Measurements from ENCODE around the gene ITGA7.

Gene ITGA7

GRCh38 chr12:55744340-55745030 is 36.8 kb upstream of the ITGA7 start:
- Histone ChIP-seq H3K79me2 (ENCODE audit: insufficient read depth, low read length) (peaks cover 49% of the 10 kb centered on the region), H3K27me3 (ENCODE audit: insufficient read depth, low read length, poor library complexity, severe bottlenecking) (no peaks in the 10 kb centered on the region), H3K9ac (ENCODE audit: low read depth, low read length, poor library complexity, severe bottlenecking) (peak overlapping the region; percentile 86), H3K9me2 (replicated peaks; ENCODE audit: low read depth, low read length) (no peaks in the 10 kb centered on the region), H3K4me2 (ENCODE audit: low read depth, low read length, poor library complexity, severe bottlenecking) (peak overlapping the region; percentile 94), H3K4me3 (ENCODE audit: low read length, poor library complexity, severe bottlenecking) (peak overlapping the region; percentile 85), H2AFZ (ENCODE audit: low read length) (peak overlapping the region; percentile 44; the same call in 1 of the 2 replicates), H4K20me1 (ENCODE audit: insufficient read depth, low read length, poor library complexity, severe bottlenecking) (peaks cover 33% of the 10 kb centered on the region), H3F3A (ENCODE audit: low read depth) (peaks cover 3% of the 10 kb centered on the region; the same call in 1 of the 2 replicates), H3K36me3 (ENCODE audit: insufficient read depth, low read length) (peaks cover 16% of the 10 kb centered on the region; the same call in 1 of the 2 replicates), H3K4me1 (ENCODE audit: insufficient read depth, low read length, poor library complexity, severe bottlenecking) (peaks cover 40% of the 10 kb centered on the region), H3K9me3 (ENCODE audit: insufficient read depth, low read depth, low read length) (no peaks in the 10 kb centered on the region)
- TF ChIP-seq, protein P1, sequence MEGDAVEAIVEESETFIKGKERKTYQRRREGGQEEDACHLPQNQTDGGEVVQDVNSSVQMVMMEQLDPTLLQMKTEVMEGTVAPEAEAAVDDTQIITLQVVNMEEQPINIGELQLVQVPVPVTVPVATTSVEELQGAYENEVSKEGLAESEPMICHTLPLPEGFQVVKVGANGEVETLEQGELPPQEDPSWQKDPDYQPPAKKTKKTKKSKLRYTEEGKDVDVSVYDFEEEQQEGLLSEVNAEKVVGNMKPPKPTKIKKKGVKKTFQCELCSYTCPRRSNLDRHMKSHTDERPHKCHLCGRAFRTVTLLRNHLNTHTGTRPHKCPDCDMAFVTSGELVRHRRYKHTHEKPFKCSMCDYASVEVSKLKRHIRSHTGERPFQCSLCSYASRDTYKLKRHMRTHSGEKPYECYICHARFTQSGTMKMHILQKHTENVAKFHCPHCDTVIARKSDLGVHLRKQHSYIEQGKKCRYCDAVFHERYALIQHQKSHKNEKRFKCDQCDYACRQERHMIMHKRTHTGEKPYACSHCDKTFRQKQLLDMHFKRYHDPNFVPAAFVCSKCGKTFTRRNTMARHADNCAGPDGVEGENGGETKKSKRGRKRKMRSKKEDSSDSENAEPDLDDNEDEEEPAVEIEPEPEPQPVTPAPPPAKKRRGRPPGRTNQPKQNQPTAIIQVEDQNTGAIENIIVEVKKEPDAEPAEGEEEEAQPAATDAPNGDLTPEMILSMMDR (conservative IDR thresholded peaks at IDR 0.05; ENCODE audit: low read length) = no peak
- no peak for TF ChIP-seq EZH2phosphoT487 (IDR thresholded peaks at IDR 0.05; ENCODE audit: borderline replicate concordance)

- TF ChIP-seq EZH2phosphoT487 (IDR thresholded peaks at IDR 0.05; ENCODE audit: borderline replicate concordance) = no peak
- TF ChIP-seq, protein P1 (conservative IDR thresholded peaks at IDR 0.05; ENCODE audit: low read length) = no peak
- Histone ChIP-seq H3K4me3 (ENCODE audit: low read length, poor library complexity, severe bottlenecking) (peak overlapping the region; percentile 85), H3K4me2 (ENCODE audit: low read depth, low read length, poor library complexity, severe bottlenecking) (peak overlapping the region; percentile 94), H3K9ac (ENCODE audit: low read depth, low read length, poor library complexity, severe bottlenecking) (peak overlapping the region; percentile 86), H3K27me3 (ENCODE audit: insufficient read depth, low read length, poor library complexity, severe bottlenecking) (no peaks in the 10 kb centered on the region), H2AFZ (ENCODE audit: low read length) (peak overlapping the region; percentile 44; the same call in 1 of the 2 replicates), H3K36me3 (ENCODE audit: insufficient read depth, low read length) (peaks cover 8% of the 10 kb centered on the region; the same call in 1 of the 2 replicates), H3K4me1 (ENCODE audit: insufficient read depth, low read length, poor library complexity, severe bottlenecking) (peaks cover 40% of the 10 kb centered on the region), H4K20me1 (ENCODE audit: insufficient read depth, low read length, poor library complexity, severe bottlenecking) (peaks cover 26% of the 10 kb centered on the region), H3K79me2 (ENCODE audit: insufficient read depth, low read length) (peaks cover 41% of the 10 kb centered on the region), H3F3A (ENCODE audit: low read depth) (peaks cover 3% of the 10 kb centered on the region; the same call in 1 of the 2 replicates), H3K9me3 (ENCODE audit: insufficient read depth, low read depth, low read length) (no peaks in the 10 kb centered on the region), H3K9me2 (replicated peaks; ENCODE audit: low read depth, low read length) (no peaks in the 10 kb centered on the region)
These were observed 36.0 kb upstream of the ITGA7 start for GRCh38 chr12:55743406-55744339.

- H3K9me2 ChIP-seq (replicated peaks; ENCODE audit: low read depth, low read length) = no peaks in the 10 kb centered on the region
- H2AFZ ChIP-seq (ENCODE audit: low read length) = peak within 1 kb of the TSS; percentile 82
- peaks cover 41% of the 10 kb centered on the region for H3K4me1 ChIP-seq (ENCODE audit: insufficient read depth, low read length, poor library complexity, severe bottlenecking)
- peaks cover 33% of the 10 kb centered on the region for H3K79me2 ChIP-seq (ENCODE audit: insufficient read depth, low read length)
- peaks cover 2% of the 10 kb centered on the region; the same call in 1 of the 2 replicates for H3K36me3 ChIP-seq (ENCODE audit: insufficient read depth, low read length)
- no peaks in the 10 kb centered on the region for H3K9me3 ChIP-seq (ENCODE audit: insufficient read depth, low read depth, low read length)
- peaks cover 19% of the 10 kb centered on the region for H4K20me1 ChIP-seq (ENCODE audit: insufficient read depth, low read length, poor library complexity, severe bottlenecking)
- TF ChIP-seq, protein P1 (conservative IDR thresholded peaks at IDR 0.05; ENCODE audit: low read length) = no peak
- TF ChIP-seq EZH2phosphoT487 (IDR thresholded peaks at IDR 0.05; ENCODE audit: borderline replicate concordance) = no peak
- no peaks in the 10 kb centered on the region for H3K27me3 ChIP-seq (ENCODE audit: insufficient read depth, low read length, poor library complexity, severe bottlenecking)
- peaks cover 3% of the 10 kb centered on the region; the same call in 1 of the 2 replicates for H3F3A ChIP-seq (ENCODE audit: low read depth)
- peak within 1 kb of the TSS; percentile 85 for H3K4me3 ChIP-seq (ENCODE audit: low read length, poor library complexity, severe bottlenecking)
- H3K9ac ChIP-seq (ENCODE audit: low read depth, low read length, poor library complexity, severe bottlenecking) = peak within 1 kb of the TSS; percentile 86
- H3K4me2 ChIP-seq (ENCODE audit: low read depth, low read length, poor library complexity, severe bottlenecking) = peak within 1 kb of the TSS; percentile 94
These were observed 35.2 kb upstream of the ITGA7 start, which contains the start of gene GDF11 for GRCh38 chr12:55742719-55743405. Gene GDF11 (plus strand): TSS chr12:55743122. CDS start chr12:55743317, 195 bp downstream.
